Neural progenitor cell (in vitro differentiated cells): ENCODE data around the gene CBL.

Experiments used
- CTCF ChIP-seq: fragments of 200-600 bp; sonication (generic); IDR thresholded peaks from 2 replicates; pipeline ENCODE4 v1.5.1; 2017; ENCODE audit warnings: antibody characterized with exemption, mild to moderate bottlenecking
- EZH2 ChIP-seq: fragments of 200-600 bp; sonication (generic); IDR thresholded peaks from 2 replicates; pipeline ENCODE4 v1.6.1; 2017; ENCODE audit warnings: antibody characterized with exemption, mild to moderate bottlenecking, moderate library complexity

GRCh38 chr11:119315131-119316015, 109.2 kb downstream of the CBL start:
- TF ChIP-seq CTCF: peak; percentile 13
- no peak for TF ChIP-seq EZH2
